MV-4-11 (cell line): ENCODE results near the gene GLIS1.

ENCODE experiments used
- DNase-seq: peaks from one replicate; lab custom pipeline; 2025; lab: John Stamatoyannopoulos, UW

GLIS1 gene

DNA sequence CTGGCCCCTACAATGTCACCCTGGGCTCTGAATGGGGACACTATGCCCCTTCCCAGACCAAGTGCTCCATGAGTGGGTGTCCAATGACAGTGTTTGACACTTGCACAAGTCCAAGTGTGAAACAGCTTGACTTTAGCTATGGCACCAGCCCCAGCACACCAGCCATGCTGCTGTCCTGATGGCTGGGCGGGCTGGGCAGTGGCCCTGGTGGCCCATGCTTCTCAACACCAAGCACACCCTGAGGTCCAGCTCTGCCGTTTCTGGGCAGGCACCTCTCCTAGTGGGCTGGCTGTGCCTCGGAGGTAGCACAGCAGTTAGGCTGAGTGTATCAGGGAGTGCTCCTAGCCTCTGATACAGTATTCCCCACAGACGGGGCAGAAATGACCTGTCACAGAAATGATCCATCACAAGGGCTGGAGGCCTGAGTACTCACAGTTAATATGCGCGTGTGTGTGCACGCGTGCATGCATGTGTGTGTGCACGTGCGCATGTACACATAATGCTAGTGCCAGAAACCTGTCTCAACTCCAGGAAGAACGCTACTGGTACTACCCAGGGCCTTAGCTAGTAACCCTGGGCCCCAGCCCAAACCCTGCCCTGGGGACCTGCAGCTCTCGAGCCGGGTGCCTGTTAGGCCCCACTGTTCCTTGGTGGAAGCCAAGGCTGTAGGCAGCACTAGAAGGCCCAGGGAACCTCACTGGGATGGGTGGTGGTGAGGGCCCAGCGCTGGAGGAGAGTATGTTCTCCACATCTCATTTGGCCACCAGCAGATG is 145.8 kb downstream of the GLIS1 start:
- DNase-seq: no peak

GRCh38 chr1:53592521-53592982 is 146.4 kb downstream of the GLIS1 start:
- no peak for DNase-seq

DNA sequence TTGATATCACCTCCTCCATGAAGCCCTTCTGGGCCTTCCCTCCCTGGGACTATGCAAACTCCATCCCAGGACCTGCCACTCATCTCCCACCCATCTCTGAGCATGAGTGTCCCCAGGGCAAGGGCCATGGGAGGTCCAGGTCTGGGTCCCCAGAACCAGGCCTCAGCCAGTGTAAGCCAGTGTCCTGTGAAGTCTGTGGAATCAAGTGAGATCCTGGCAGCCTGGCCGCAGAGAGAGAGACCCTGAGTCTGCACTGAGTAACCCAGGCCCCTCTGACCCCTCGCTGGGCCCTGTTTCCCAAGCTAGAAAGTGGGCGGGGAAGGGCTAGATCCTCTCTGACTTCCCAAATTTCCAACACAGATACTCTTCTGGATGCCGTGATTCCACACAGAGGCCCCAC is 147.0 kb downstream of the GLIS1 start:
- DNase-seq: no peak

- DNase-seq: no peak
Measured at GRCh38 chr1:53590531-53591515, 148.1 kb downstream of the GLIS1 start.

GRCh38 chr1:53590104-53590503 is 148.9 kb downstream of the GLIS1 start:
- DNase-seq: no peak

- DNase-seq: no peak
Measured at GRCh38 chr1:53589043-53589887, 149.7 kb downstream of the GLIS1 start.

DNA sequence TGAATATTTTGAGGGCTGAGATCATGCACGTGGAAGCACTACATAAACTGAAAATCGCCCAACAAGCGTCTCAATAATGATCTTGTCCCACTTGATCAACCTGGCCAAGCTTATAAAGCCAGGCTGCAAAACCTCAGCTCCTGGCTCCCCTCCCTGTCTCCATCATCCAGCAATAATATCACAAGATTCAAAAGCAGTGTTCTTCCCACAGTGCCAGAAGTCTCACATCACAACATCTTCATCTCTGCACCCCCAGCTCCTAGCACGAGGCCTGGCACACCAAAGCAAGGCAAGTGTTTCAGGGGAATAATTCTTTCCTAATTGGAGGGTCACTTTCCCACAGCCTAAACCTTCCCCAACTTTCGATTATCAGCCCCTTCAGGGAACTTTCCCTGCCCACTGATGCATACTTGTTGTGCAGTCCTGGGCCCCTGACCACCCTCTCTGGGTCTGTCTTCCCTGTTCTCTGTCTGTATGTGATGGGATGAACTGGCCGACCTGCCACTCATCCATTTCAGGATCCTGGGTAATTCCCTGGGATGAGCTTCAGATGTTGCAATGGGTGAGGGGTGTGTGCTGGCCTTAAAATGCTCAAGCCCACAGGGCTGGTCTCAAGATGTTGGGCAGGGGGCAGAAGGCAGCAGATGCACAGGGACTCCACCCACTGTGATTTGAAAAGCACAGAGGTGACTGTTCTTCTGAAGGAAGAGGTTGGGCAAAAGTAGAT is 150.7 kb downstream of the GLIS1 start:
- no peak for DNase-seq

DNA sequence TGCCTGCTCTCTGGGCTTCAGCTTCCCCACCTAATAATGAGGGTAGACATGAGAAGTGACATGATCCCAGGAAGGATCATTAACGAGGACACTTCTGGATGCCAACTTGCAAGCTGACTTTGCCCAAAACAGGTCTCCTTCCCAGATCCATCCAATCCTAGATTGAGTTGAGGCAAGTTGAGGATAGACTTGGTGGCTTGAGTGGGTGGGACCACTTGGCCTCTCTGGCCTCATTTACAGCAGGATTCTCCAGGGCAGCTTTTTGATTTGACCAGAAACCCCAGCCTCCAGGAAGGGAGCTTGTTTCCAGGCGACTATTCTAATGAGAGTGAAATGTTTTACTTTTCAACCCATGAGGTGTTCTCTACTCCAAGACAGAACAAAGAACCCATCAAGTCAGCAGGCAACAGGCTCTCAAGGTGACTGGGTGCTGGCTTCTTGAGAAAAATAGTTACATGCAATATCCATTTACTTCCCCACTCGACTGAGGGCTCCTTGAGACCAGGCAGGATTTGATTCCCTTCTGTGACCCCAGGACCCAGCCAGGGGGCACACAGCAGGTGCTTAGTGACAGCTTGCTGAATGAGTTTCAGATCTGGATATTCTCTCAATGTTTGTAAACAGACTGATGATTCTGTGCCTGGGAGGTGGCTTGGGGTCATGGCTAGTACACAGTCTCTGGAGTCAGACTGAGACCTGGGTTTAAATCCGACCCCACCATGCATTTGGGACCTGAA is 151.5 kb downstream of the GLIS1 start:
- no peak for DNase-seq

DNA sequence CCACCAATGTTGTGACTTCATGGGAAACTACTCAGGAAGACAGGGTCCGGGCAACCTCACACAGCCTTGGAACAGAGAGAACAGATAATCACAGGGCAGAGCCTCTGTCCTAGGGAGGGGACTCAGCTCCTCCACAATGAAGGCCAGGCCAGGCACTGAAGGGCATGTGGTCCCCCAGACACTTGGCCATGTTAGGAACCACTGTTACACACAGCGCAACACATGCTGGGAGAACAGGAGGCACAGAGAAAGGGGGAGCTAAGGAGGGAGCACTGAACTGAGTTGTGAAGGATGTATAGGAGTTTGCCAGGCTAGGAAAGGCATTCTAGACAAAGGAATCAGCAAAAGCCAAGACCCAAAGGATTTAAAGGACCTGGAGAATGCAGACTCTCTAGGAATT is 152.2 kb downstream of the GLIS1 start:
- no peak for DNase-seq

DNA sequence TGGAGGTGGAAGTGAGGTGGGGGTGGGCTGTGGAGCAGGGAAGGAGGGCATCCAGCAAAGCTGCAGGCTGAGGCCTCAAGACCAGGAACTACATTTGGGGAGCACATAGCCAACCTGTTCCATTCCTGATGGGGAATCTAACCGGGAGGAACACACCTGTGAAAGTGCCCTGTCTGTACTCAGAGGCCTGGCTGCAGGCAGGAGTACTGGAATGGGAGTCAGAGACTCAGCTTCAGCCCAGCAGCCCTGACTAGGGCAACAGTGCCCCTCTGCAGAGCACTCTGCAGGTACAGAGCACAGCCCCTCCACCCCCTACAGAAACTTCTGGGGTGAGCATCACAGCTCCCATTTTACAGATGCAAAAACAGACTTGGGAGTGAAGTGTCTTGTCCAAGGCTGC is 153.4 kb downstream of the GLIS1 start:
- no peak for DNase-seq

GRCh38 chr1:53585129-53585528 is 153.8 kb downstream of the GLIS1 start:
- peak; percentile 79 for DNase-seq

DNA sequence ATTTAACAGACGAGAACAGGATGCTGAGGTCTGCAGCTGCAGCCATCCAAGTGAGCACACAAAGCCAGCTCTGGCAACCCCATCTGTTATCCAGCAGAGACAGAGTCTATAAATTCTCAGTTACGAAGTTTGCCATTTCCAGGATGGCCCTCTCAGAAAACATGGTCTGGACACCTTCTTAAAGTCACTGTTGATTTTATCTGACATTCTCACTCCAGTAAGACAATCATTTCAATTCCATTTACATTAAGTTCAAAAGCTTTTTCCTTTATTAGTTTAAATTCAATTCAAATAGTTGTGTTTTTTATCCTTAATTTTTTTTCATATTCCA is 154.2 kb downstream of the GLIS1 start:
- DNase-seq: no peak

DNA sequence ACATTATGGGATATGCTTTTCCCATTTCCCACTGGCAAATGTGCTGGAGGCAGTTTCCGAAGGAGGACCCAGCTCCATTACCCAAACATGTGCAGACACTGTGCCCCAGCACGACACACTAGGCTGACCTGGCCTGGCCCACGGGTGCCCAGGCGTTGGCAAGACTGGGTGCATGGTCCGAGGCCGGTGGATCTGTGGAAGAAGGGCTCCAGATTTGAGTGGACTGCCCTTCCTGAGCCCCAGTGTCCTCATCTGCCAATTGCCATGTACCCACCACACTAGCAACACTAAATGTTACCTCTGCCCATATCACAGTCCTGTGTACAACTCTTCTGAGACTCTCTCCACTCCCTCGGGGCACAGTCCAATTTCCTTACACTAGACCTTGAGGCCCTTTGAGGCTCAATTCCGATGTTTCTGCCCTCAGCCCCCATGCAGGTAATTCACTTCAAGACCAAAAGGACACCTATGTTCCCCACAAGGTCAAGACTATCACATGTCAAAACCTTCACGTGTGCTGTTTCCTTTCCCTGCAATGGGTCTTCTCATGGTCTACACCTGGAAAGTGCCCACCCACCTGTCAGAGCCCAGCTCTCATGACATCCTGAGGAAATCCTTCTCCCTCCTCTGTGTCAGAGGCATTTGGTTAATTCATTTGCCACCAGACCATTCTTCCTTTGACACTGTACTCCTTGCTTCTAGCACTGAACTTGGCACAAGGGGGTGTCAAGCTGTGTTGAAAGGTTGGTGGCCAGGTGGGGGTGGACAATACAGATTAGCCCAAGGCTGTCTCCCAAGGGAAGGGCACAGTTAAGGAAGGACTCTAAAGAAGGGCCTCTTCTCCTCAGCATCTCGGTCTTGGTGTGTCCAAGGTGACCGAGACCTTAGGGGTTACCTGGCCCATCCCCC is 154.8 kb downstream of the GLIS1 start:
- no peak for DNase-seq

- DNase-seq: no peak
Measured at GRCh38 chr1:53583021-53583867, 155.7 kb downstream of the GLIS1 start.

GRCh38 chr1:53582211-53583020 is 156.5 kb downstream of the GLIS1 start:
- no peak for DNase-seq

- no peak for DNase-seq
Measured at GRCh38 chr1:53581476-53581875, 157.5 kb downstream of the GLIS1 start.

DNA sequence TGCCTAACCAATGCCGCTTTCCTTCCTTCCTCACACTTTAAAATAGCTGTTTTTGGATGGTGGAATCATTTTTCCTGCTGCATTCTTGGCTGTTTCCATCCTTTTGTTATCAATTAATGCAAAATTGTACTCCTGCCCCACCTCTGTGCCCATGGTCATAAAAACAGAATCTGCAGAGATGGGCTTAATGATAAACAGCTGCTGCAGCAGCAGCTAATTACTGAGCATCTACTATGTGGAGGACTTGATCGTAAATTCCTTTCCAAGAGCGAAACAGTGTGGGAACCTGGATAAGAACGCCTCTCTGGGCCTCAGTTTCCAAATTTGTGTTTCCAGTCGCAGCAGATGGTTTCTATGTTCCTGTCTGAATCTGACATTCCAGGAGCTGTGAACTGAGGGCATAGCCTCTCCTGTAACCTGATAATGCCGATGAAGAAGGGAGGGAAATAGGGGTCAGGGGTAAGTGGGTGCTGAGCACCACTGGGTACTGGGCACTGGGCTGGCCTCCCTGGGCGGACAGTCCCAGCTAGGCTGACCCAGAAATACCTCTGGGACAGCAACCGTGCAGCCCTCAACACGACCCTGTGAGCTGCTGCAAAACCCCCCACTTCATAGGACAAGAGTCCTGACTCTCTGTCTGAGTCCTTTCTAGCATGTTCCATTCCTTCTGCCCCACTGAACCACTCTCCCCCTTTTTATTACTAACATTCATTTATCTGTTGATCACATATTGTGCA is 158.1 kb downstream of the GLIS1 start:
- DNase-seq: no peak
